Fibroblast of skin of abdomen (primary cell): ENCODE results near the gene RPS19. TPM values are rescaled to one million over a fixed set of nuclear protein-coding genes. Genes with fewer than 3 reads are reported as not detected.

Experiments
- DNase-seq: peaks from one replicate; pipeline ENCODE4 v3.0.0-alpha.2; 2013
- polyA plus RNA-seq, 2 experiments: library from polyadenylated mRNA; unstranded; fragments of 120-200 nt; gene quantifications; one replicate each; pipeline ENCODE4 v1.2.1, GENCODE V29; 2013; ENCODE audit not compliant: insufficient read length in 2 of 2

Gene RPS19
- 2,830 TPM for polyA plus RNA-seq (2013, experiment 1 of 2; ENCODE audit: insufficient read length)
- 2,931 TPM for polyA plus RNA-seq (2013, experiment 2 of 2; ENCODE audit: insufficient read length)

- DNase-seq = peak; percentile 98
Observed at GRCh38 chr19:41859618-41860418, at the start of gene RPS19. RPS19 (plus strand) TSS chr19:41860255; CDS start chr19:41860775, 520 bp downstream.

DNA sequence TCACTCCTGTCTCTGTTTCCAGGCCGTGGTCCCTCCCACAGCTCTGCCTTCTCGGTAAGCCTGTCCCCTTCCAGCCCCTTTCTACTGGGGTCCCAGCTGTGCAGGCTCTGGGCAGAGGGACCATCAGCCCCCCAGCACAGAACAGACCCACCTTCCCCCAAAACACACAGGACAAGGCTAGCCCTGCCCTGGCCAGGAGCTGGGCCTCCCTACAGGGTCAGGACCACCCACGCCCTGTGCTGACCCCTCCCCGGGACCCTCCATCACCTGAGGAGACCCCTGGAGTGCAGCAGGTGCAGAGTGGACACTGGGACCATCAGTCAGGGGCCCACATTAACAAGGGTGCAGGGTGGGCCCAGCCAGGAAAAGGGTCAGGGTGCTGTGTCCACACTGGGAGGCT is 49.8 kb upstream of the RPS19 start:
- DNase-seq = no peak

DNA sequence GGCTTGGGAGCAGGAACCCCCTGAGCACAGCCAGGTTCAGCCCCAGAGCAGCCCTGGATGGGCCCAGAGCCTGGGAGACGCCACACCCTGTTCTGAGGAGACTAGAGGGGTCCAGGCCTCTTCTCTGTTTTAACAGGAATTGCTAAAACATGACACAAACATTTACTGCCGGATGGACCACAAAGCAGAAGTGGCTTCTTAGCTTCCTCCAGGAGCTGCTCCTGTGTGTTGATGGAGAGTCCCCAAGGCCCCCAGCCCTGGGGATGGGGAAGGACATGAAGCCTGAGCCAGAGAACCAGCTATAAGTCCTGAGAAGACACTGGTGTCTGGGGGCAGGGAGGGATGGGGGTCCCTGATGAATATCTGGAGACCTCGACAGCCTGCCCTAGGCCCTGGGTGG is 49.0 kb upstream of the RPS19 start:
- no peak for DNase-seq

DNA sequence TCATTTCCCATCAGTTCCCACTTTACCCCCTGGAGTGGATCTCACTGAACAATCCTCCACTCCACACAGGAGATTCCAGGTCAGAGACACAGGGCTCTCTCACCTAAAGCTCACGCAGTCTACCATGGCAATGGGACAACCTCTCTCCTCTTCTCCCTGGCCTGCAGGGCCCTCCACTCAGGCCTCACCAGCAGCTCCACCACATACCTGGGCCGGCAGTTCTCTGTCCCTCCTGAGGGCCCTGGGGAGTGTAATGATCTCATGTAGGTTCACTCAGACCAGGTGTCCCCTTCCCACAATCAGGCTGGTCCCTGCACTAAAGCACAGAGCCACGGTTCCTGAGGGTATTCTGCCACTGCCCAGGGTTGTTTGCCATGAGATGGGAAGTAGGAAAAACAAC is 48.1 kb upstream of the RPS19 start:
- no peak for DNase-seq

- DNase-seq = no peak
Observed at GRCh38 chr19:41813911-41814310, 46.1 kb upstream of the RPS19 start.

DNA sequence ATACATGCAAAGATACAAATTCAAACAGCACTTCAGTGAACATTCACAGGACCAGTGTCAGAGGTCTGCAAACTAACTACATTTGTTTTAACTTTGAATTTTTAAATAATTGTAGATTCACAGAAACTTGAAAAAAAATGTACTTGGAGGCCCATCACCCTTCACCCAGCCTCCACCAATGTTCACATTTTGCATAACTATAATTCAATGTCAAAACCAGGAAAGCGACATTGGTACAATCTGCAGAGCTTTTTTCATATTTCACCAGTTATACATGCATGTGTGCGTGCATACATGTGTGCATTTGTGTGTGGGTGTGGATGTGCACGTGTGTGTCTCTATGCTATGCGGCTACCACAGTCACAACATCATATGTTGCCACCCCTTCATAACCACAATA is 44.8 kb upstream of the RPS19 start:
- no peak for DNase-seq

DNA sequence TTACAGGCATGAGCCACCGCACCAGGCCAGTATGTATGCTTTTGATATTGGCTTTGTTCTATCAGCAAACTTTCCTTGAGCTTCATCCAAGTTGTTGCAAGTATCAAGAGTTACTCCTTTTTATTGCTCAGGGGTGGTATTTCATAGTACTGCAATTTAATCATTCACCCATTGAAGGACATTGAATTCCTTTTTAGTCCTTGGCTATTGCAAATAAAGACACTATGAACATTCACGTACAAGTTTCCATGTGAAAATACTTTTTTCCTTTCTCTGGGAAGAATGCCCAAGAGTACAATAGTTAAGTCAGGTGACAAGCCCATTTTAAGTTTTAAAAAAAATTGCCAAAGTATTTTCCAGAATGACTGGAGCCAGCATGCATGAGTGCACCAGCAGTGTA is 43.3 kb upstream of the RPS19 start:
- no peak for DNase-seq

- DNase-seq = no peak
Observed at GRCh38 chr19:41821003-41821735, 38.9 kb upstream of the RPS19 start.

- no peak for DNase-seq
Observed at GRCh38 chr19:41837981-41838708, 21.9 kb upstream of the RPS19 start.

- DNase-seq = no peak
Observed at GRCh38 chr19:41839211-41839610, 20.8 kb upstream of the RPS19 start.

GRCh38 chr19:41843371-41843770 is 16.7 kb upstream of the RPS19 start:
- DNase-seq = no peak

DNA sequence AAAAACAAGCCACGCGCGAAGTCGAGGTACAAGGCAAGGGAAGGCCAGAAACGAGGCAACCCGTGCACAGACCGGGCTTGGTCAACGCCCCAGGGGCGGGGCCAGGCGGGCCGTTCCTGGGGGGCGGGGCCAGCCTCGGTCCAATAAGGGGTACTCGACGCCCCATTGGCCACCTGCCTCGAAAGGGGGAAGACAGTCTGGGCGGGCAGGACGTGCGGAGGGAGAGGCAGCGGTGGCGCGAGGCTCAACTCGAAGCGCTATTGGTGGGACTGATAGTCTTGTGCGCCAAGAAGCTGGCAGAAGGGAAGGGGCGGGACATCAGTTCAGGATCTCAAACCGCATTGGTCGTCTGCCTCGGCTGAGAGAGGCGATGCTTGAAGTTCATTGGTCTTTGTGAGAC is 15.5 kb upstream of the RPS19 start, which contains the start of gene LYPD4:
Gene LYPD4, minus strand, starts transcription at position 83 of the 400 bp plus-strand sequence. CDS start 5,398 bp downstream, outside the sequence.
- no peak for DNase-seq

DNA sequence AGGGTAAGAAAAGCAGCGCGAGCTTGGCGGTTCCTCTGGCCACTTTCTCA is 15.2 kb upstream of the RPS19 start, which contains the start of gene DMRTC2:
Gene DMRTC2, plus strand, starts transcription at position 42 of the 50 bp plus-strand sequence. CDS start 2,387 bp downstream, outside the sequence.
- no peak for DNase-seq

DNA sequence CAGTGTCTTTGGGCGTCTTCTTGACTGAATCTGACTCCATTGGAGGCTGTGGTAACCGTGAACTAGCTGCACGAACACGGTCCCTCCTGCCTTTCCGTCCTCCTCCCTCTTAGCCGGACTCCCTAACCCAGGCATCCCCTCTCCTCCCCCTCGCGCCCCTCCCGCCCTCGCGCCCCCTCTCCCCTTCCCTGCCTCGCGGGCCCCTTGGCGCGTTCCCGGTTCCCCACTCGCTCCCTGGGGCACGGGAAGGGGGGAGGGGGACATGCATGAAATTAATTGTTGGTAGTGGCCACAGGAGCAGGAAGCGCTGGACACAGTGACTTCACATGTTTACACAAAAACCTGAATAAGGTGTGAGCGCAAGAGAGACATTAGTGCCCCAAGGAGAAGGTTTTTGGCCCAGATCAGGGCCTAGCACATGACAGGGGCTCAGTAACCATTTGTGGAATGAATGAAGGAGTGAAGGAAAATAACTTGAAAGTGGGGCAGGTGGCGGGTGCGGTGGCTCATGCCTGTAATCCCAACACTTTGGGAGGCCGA is 14.9 kb upstream of the RPS19 start:
- no peak for DNase-seq

DNA sequence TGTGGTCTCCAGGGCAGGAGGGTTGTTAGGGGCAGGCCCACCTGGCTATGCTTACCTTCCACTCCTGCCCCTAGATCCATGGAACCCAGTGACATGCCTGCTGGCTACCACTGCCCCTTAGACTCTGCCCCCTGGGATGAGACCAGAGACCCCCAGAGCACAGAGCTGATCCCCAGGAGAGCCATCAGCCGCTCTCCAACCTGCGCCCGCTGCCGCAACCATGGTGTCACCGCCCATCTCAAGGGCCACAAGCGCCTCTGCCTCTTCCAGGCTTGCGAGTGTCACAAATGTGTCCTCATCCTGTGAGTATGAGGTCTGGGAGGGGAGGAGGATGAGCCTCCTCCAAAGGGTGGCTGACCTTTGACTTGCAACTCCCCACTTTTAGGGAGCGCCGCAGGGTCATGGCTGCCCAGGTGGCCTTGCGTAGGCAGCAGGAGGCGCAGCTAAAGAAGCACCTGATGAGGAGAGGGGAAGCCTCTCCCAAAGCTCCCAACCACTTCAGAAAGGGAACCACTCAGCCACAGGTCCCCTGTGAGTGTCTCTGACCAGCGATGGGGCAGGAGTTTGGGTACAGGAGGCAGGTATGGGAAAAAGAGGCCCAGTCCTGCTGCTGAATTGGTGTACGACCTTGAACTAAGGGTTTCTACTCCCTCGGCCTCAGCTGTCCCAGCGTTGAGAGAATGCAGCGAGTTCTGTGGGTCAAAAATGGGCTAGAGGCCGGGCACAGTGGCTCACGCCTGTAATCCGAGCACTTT is 12.5 kb upstream of the RPS19 start:
- no peak for DNase-seq

- DNase-seq = no peak
Observed at GRCh38 chr19:41848666-41849065, 11.4 kb upstream of the RPS19 start.

DNA sequence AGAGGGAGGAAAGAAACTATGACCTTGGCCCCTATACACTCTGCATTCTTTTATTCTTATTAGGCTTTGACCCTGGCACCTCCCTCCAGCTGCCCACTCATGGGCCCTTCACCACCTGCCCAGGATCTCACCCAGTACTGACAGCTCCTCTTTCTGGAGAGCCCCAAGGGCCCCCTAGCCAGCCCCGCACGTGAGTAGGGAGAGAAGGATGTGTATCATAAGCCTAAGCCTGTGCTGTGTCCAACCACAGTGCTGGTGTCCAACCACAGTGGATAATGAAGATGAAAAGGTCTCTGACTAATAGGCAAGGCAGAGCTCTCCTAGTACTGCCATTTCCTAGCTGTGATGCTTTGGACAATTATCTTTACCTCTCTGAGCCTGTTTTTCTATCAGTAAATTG is 11.0 kb upstream of the RPS19 start:
- DNase-seq = no peak

- DNase-seq = no peak
Observed at GRCh38 chr19:41850381-41850780, 9.7 kb upstream of the RPS19 start.

- DNase-seq = no peak
Observed at GRCh38 chr19:41851456-41851855, 8.6 kb upstream of the RPS19 start.

GRCh38 chr19:41853344-41853743 is 6.7 kb upstream of the RPS19 start:
- DNase-seq = no peak

GRCh38 chr19:41853768-41854167 is 6.3 kb upstream of the RPS19 start:
- DNase-seq = no peak

DNA sequence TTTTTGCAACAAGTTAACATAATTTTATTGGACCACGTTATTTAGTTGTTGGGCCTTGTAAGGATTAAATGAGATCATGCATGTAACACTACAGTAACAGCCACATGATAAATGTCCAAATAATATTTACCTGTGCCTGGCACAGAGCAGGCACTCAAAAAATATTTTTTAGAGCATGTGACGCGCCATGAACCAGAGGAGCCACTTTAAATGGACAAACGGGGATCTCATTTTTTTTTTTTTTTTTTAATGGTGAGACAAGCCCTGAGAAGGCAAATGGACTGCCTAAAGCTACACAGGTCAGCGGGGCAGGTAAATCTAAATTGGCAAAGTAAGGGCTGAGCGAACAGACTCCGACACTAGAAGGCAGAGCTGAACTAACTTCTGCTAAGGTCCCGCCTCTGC is 840 bp upstream of the RPS19 start:
- no peak for DNase-seq
